Small intestine (tissue), 7 donors: ENCODE results near the gene RAB40B. TPM values are rescaled to one million over a fixed set of nuclear protein-coding genes. Genes with fewer than 3 reads are reported as not detected.

ENCODE experiments used
- DNase-seq, 2 donors: peaks; one replicate each; pipeline versions ENCODE4 v3.0.0 to v3.0.0-alpha.2; 2013
- FAIRE-seq: peaks from 2 replicates; lab custom pipeline; 2012; peaks lifted over from hg19 to GRCh38; lab: Jason Lieb, UNC
- H3K27ac ChIP-seq, 3 donors: one replicate each; pipeline ENCODE4 v1.5.1; 2013; ENCODE audit warnings: low read length in 2 of 3, mild to moderate bottlenecking in 2 of 3, control low read depth in 1 of 3, inconsistent platforms in 1 of 3, low read depth in 1 of 3, moderate library complexity in 1 of 3
- H3K27me3 ChIP-seq, 3 donors: one replicate each; pipeline ENCODE4 v1.6.1; 2013; ENCODE audit warnings: low read length in 3 of 3, inconsistent platforms in 1 of 3; ENCODE audit not compliant: control insufficient read depth in 3 of 3, insufficient read depth in 3 of 3
- H3K36me3 ChIP-seq, 3 donors: one replicate each; pipeline ENCODE4 v1.6.1; 2013; ENCODE audit warnings: low read length in 3 of 3, inconsistent platforms in 1 of 3, low read depth in 1 of 3, mild to moderate bottlenecking in 1 of 3, moderate library complexity in 1 of 3; ENCODE audit not compliant: control insufficient read depth in 3 of 3, insufficient read depth in 2 of 3
- H3K4me1 ChIP-seq, 3 donors: one replicate each; pipeline ENCODE4 v1.6.1; 2013; ENCODE audit warnings: low read length in 2 of 3, inconsistent platforms in 1 of 3, low read depth in 1 of 3, mild to moderate bottlenecking in 1 of 3, moderate library complexity in 1 of 3; ENCODE audit not compliant: control insufficient read depth in 3 of 3, insufficient read depth in 2 of 3
- H3K4me3 ChIP-seq, 3 donors: one replicate each; pipeline ENCODE4 v1.5.1; 2013; ENCODE audit warnings: low read length in 3 of 3, control low read depth in 1 of 3, inconsistent platforms in 1 of 3, low read depth in 1 of 3, mild to moderate bottlenecking in 1 of 3, moderate library complexity in 1 of 3
- H3K9me3 ChIP-seq, 2 donors: one replicate each; pipeline ENCODE4 v1.6.1; 2013; ENCODE audit warnings: low read depth in 1 of 2, low read length in 1 of 2; ENCODE audit not compliant: control insufficient read depth in 2 of 2, insufficient read depth in 1 of 2
- WGBS, 3 donors: extraction: QIAGEN DNeasy Blood & Tissue Kit; methylation state at CpG; one replicate each; pipeline ENCODE4 v1.1.7; 2013; 5-methylcytosine and 5-hydroxymethylcytosine counted together
- polyA plus RNA-seq, 4 donors: library from polyadenylated mRNA; stranded (reverse) in 3 of 4; unstranded in 1 of 4; fragments of 200-250 nt in 3 of 4; fragments of 120-200 nt in 1 of 4; gene quantifications; one replicate each; pipeline versions ENCODE4 v1.2.1 to v1.2.3, GENCODE V29; 2013
- donor health status: healthy with polysubstance abuse.
- donor health status: control.
- donor health status: control.
- donor health status: Bipolar disorder and iron deficiency.
- donor health status: healthy.

The RAB40B gene
- polyA plus RNA-seq, 4 donors: 8.1 to 24.5 (median 13.9) TPM

GRCh38 chr17:82664276-82664575 lies 34.3 kb downstream of the RAB40B start:
- H3K27me3 ChIP-seq: no peaks in the 10 kb centered on the region
- peaks cover 0 to 74% (median 0%) of the 10 kb centered on the region in 3 donors for H3K36me3 ChIP-seq
- H3K4me3 ChIP-seq: no peak overlapping the region
- 91 to 98% (median 94%) methylated on average over 10 to 17 of the region's 17 CpGs for WGBS, 3 donors
- H3K4me1 ChIP-seq: no peaks in the 10 kb centered on the region
- peaks cover 0 to 3% of the 10 kb centered on the region in 2 donors for H3K9me3 ChIP-seq
- no peak overlapping the region for H3K27ac ChIP-seq
- DNase-seq (no peak), FAIRE-seq (no peak)

GRCh38 chr17:82663381-82664275 lies 34.9 kb downstream of the RAB40B start:
- H3K4me1 ChIP-seq: no peaks in the 10 kb centered on the region
- no peaks in the 10 kb centered on the region for H3K27me3 ChIP-seq
- no peak overlapping the region for H3K27ac ChIP-seq
- H3K9me3 ChIP-seq: peaks cover 0 to 7% of the 10 kb centered on the region in 2 donors
- WGBS, 3 donors: 88 to 92% (median 91%) methylated on average over 29 to 39 of the region's 39 CpGs
- no peak overlapping the region for H3K4me3 ChIP-seq
- no peak for DNase-seq
- no peak for FAIRE-seq
- peaks cover 0 to 77% (median 0%) of the 10 kb centered on the region in 3 donors for H3K36me3 ChIP-seq

GRCh38 chr17:82662711-82663261 lies 35.7 kb downstream of the RAB40B start:
- 92 to 95% (median 92%) methylated on average over 18 to 20 of the region's 20 CpGs for WGBS, 3 donors
- no peak overlapping the region for H3K4me3 ChIP-seq
- H3K27ac ChIP-seq: no peak overlapping the region
- no peaks in the 10 kb centered on the region for H3K4me1 ChIP-seq
- H3K36me3 ChIP-seq: peaks cover 0 to 78% (median 0%) of the 10 kb centered on the region in 3 donors
- FAIRE-seq (no peak), DNase-seq (no peak)
- H3K9me3 ChIP-seq: peaks cover 0 to 10% of the 10 kb centered on the region in 2 donors
- H3K27me3 ChIP-seq: no peaks in the 10 kb centered on the region

GRCh38 chr17:82661717-82662683 lies 36.5 kb downstream of the RAB40B start:
- Histone ChIP-seq H3K9me3 (peaks cover 0 to 10% of the 10 kb centered on the region in 2 donors), H3K4me1 (no peaks in the 10 kb centered on the region), H3K27ac (no peak overlapping the region), H3K27me3 (no peaks in the 10 kb centered on the region), H3K36me3 (peaks cover 0 to 75% (median 0%) of the 10 kb centered on the region in 3 donors), H3K4me3 (no peak overlapping the region)
- FAIRE-seq: no peak
- no peak for DNase-seq
- WGBS, 3 donors: 88 to 89% (median 89%) methylated on average over 29 to 31 of the region's 31 CpGs

- Histone ChIP-seq H3K27ac (no peak overlapping the region), H3K36me3 (peaks cover 0 to 84% (median 0%) of the 10 kb centered on the region in 3 donors), H3K27me3 (no peaks in the 10 kb centered on the region), H3K4me3 (no peak overlapping the region), H3K4me1 (peaks cover 0 to 10% (median 0%) of the 10 kb centered on the region in 3 donors), H3K9me3 (peaks cover 0 to 10% of the 10 kb centered on the region in 2 donors)
- DNase-seq (no peak), FAIRE-seq (no peak)
- 92 to 96% (median 94%) methylated on average over 15 of the region's 15 CpGs for WGBS, 3 donors
Observed at GRCh38 chr17:82659886-82660285, 38.6 kb downstream of the RAB40B start.

- FAIRE-seq (no peak), DNase-seq (no peak)
- H3K4me1 ChIP-seq: peaks cover 0 to 20% (median 0%) of the 10 kb centered on the region in 3 donors
- H3K9me3 ChIP-seq: peaks cover 0 to 10% of the 10 kb centered on the region in 2 donors
- WGBS, 3 donors: 94 to 96% (median 95%) methylated on average over 36 of the region's 36 CpGs
- H3K27ac ChIP-seq: no peak overlapping the region
- no peak overlapping the region for H3K4me3 ChIP-seq
- H3K27me3 ChIP-seq: no peaks in the 10 kb centered on the region
- peaks cover 0 to 78% (median 0%) of the 10 kb centered on the region in 3 donors for H3K36me3 ChIP-seq
Observed at GRCh38 chr17:82658796-82659452, 39.6 kb downstream of the RAB40B start.

GRCh38 chr17:82658331-82658730 lies 40.2 kb downstream of the RAB40B start:
- H3K27ac ChIP-seq: no peak overlapping the region
- no peak overlapping the region for H3K4me3 ChIP-seq
- peaks cover 0 to 72% (median 0%) of the 10 kb centered on the region in 3 donors for H3K36me3 ChIP-seq
- WGBS, 3 donors: 96 to 97% (median 97%) methylated on average over 23 of the region's 23 CpGs
- FAIRE-seq: no peak
- peaks cover 0 to 20% (median 0%) of the 10 kb centered on the region in 3 donors for H3K4me1 ChIP-seq
- peaks cover 0 to 10% of the 10 kb centered on the region in 2 donors for H3K9me3 ChIP-seq
- H3K27me3 ChIP-seq: no peaks in the 10 kb centered on the region
- no peak for DNase-seq
